ENCODE measurements around the gene BEND3.

DNA sequence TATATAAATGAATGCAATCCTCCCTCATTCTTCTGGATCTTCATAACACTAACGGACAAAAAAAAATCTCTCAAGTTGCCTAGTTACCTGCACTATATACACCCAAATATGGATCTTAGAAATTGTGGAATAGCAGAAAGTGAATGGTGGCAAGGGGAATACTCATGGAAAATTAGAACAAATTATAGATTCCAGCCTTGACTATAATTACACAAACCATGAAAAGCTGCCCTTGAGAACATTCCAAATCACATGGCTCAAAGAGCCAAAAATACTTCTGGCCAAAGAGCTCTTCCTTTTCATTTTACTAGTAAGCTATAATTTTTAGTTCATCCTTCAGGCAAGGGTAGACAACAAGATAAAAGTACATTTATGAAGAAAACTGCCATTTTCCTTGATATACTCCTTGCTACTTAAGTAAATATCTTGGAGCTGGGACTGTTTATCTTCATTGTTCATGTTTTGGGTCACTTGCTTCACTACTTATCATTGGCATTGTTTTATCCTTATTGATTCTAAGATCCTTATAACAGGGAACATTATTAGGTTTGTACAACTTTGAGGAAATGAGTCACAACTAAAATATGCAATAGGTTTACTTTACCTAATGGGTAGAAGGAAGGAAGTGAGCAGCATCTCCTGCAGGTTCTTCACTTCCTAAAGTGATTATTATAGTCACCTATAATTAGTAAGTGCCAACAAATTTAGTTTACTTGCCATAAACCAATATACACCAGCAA is 93.7 kb downstream of the BEND3 start:
- TF ChIP-seq, protein P1, sequence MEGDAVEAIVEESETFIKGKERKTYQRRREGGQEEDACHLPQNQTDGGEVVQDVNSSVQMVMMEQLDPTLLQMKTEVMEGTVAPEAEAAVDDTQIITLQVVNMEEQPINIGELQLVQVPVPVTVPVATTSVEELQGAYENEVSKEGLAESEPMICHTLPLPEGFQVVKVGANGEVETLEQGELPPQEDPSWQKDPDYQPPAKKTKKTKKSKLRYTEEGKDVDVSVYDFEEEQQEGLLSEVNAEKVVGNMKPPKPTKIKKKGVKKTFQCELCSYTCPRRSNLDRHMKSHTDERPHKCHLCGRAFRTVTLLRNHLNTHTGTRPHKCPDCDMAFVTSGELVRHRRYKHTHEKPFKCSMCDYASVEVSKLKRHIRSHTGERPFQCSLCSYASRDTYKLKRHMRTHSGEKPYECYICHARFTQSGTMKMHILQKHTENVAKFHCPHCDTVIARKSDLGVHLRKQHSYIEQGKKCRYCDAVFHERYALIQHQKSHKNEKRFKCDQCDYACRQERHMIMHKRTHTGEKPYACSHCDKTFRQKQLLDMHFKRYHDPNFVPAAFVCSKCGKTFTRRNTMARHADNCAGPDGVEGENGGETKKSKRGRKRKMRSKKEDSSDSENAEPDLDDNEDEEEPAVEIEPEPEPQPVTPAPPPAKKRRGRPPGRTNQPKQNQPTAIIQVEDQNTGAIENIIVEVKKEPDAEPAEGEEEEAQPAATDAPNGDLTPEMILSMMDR (IDR thresholded peaks at IDR 0.05), result no peak
- TF ChIP-seq POLR2A (IDR thresholded peaks at IDR 0.05), result no peak
